Measurements from ENCODE around the gene KCNK2.
"Not testable (repeated sequence)": the region's sequence is repeated elsewhere in the genome, so short reads cannot be mapped to it uniquely, and the experiment has no call there.

Gene KCNK2

DNA sequence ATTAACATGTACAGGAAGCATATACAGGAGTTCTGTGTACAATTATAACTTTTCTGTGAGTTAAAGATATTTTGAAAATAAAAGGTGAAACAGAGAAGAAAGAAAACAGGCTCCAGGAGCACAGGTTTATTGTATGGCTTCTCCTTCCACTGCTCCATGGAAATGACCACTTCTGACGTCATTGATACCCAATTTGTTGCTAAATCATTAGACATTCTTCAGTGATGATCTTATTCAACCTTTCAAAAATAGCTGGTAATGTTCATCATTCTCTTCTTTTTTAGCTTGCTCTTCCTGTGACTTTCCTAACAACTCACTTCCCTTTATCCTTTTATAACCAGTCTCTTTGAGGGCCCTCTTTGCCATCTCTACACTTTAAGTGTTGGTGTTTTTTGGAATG lies 77.8 kb downstream of the KCNK2 start:
- no peak for DNase-seq

DNA sequence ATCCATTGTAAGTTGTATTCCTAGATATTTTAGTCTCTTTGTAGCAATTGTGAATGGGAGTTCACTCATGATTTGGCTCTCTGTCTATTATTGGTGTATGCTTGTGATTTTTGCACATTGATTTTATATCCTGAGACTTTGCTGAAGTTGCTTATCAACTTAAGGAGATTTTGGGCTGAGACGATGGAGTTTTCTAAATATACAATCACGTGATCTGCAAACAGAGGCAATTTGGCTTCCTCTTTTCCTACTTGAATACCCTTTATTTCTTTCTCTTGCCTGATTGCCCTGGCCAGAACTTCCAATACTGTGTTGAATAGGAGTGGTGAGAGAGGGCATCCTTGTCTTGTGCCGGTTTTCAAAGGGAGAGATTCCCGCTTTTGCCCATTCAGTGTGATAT lies 80.6 kb downstream of the KCNK2 start:
- not testable (repeated sequence) for DNase-seq

- no peak for DNase-seq
These were observed 84.3 kb downstream of the KCNK2 start for GRCh38 chr1:215166886-215167285.

GRCh38 chr1:215181518-215181917 lies 99.0 kb downstream of the KCNK2 start:
- no peak for DNase-seq

GRCh38 chr1:215185067-215185620 lies 102.6 kb downstream of the KCNK2 start:
- DNase-seq: no peak

DNA sequence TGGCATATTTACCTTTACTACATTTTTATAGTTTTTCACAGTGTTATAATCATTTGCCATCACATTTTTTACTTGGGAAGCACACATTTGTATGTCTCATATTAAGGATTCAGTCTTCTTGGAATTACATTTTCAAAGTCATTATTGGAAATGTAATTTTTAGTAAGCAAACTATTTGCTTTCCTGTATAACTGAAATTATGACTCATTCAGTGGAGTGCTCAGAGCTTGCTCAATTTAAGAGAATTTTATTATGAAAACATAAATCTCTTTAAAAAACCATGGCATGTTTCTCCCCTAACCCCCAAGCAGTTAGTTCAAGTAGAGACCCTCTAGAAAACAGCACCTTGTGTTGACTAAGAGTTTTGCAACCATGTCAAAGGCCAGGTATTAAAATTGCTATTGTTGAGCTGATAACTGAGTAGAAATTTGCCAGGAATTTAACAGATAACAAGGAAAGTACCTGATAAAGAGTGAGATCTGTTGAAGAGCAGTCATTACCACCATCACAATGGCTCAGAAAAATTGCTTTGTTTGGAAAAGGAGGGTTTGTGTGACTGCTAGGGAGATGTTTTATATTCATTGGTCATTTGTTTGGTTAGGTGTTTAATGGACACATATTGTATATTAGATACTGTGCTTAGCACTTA lies 105.9 kb downstream of the KCNK2 start:
- no peak for DNase-seq

DNA sequence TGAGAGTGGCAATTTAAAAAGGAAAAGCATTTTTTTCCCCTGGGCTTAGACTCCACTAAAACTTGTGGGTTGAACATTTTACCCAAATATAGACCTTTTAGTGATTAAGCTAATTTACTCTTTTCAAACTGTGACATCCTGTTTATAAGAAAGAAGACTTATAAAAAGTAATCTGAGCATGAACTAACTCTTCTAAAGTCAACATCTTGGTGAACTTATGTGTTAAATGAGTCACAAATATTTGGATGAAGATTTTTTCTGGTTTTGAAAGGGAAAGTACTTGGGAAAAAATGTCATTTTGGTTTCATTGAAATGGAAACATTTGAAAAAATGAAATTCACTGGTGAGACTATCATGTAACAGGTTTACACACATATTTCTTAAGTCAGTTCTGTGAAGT lies 109.8 kb downstream of the KCNK2 start:
- no peak for DNase-seq

DNA sequence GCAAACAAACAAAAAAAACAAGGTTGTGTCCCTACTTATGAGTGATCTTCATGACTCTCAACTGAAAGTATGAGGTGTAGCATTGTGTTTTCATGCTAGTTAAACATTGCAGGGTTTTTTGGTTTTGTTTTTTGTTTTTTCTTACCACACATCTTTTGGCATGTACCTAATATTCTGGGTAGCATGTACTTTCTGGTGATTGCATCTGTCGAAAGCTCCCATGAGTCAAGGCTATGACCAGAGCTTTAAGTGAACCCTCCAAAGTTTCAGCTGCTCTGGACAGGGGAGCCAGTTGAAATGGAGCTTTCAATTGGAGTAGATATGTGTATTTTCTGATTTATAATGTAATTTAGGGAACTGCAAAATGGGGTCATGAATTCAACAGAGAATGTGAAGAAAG lies 115.5 kb downstream of the KCNK2 start:
- DNase-seq: no peak

DNA sequence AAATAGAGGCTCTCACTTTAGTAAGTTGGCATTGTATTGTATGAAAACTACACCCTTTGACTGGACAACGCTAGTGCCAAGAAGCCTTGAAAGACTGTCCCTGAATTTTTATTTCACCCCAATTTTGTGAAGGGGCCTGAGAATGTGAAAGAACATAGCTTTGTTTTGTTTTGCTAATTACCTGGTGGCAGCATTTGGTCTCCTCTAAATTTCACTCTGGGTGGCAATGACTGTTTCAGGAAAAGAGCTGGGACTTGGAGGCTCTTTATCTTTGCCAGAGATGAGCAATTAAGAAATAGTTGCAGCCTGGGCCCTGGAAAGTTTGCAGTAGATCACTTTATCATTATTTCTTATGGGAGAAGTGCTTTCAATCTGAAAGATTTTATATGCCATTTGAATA lies 117.6 kb downstream of the KCNK2 start:
- DNase-seq: no peak

GRCh38 chr1:215201283-215201682 lies 118.7 kb downstream of the KCNK2 start:
- no peak for DNase-seq

GRCh38 chr1:215202868-215203267 lies 120.3 kb downstream of the KCNK2 start:
- no peak for DNase-seq

DNA sequence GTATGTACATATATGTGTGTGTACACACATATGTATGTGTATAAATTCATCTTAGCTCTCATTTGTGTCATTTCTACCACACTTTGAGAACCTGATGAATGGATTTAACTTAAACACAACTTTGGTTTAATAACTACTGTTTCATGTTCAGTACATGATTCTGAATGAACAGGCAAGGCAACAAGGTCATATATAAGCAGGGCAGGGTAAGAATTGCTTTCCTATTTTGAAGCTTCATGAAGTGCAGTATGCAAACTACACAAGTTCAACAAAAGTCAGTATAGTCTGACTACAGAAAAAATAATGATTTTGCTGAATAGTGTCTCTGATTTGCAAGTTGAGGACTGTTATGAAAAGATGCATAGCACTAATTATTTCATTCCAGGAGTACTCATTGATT lies 127.6 kb downstream of the KCNK2 start:
- DNase-seq: no peak

GRCh38 chr1:215215846-215216245 lies 133.3 kb downstream of the KCNK2 start:
- no peak for DNase-seq

- no peak for DNase-seq
These were observed 136.8 kb downstream of the KCNK2 start for GRCh38 chr1:215219372-215219771.

DNA sequence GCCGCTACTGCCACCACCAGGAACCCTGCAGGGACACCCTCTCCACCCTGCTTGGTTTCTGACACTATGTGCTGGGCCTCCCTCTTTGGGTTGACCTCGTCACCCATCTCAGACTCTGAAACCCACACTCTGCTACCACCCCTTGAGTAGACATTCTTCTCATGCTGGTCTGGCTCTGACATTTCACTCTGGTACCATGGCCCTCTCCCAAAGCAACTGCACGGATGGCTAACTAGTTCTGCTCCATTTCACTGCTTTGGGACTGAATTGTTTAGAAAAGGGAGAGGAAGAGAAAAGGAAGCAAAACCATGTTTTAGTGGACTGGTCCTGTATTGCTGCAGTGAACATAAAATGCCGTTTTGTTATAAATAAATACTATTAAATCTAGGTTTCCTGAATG lies 137.8 kb downstream of the KCNK2 start:
- DNase-seq: no peak

DNA sequence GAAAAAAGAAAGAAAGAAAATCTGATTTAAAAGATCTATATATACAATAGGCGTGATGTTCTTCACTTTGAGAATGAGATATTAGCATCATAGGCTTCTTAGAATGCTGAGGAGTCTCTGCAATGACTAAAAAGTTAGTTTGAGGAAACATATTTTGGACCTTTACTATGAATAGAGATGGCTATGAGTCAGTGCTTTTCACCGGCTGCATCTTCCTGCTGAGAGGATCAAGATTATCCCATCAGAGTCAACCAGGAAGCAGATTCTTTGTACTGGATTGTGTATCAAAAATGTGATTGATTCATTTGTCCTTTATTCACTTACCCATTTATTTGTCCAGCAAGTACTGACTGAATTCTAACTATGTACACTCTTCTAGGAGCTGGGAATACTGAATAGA lies 144.2 kb downstream of the KCNK2 start:
- no peak for DNase-seq

GRCh38 chr1:215228193-215228592 lies 145.7 kb downstream of the KCNK2 start:
- DNase-seq: no peak

DNA sequence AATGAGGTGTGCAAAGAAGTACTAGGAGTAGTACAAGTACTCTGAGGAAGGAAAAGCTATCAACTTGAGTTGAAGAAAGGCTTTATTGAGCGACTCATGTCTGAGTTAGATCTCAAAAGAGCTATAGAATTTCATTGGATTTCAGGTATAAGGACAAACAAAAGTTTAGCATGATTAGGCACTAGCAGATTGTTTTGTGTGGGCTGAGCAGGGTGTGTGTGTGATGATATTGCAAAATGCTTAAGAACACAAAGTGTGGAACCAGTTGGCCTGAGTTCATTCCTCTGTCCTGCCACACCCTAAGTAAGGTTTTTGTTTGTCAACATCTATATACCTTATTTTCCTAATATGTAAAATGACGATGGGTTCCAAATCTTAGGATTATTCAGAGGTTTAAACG lies 158.9 kb downstream of the KCNK2 start:
- no peak for DNase-seq

- no peak for DNase-seq
These were observed 161.0 kb downstream of the KCNK2 start for GRCh38 chr1:215243345-215244054.

- DNase-seq: no peak
These were observed 168.4 kb downstream of the KCNK2 start for GRCh38 chr1:215250913-215251312.

GRCh38 chr1:215251428-215251827 lies 168.9 kb downstream of the KCNK2 start:
- DNase-seq: no peak

DNA sequence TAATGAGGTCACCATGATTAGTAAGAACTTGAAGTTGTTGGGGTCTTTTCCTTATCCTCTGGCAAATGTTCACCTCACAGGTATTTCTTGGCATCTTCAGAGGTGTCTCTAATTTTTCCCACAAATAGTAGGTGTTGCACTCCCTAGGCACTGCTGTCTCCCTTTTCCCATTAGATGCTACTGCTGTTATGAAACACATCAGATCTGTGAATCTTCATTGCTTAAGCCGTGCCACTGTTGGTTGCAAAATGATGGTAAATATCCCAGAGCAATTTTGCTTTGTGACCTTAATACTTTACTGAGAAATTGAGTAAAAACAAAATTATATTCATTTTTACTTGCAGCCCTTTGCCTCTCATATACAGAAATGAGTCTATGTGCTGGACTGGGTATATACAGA lies 169.6 kb downstream of the KCNK2 start:
- DNase-seq: no peak

DNA sequence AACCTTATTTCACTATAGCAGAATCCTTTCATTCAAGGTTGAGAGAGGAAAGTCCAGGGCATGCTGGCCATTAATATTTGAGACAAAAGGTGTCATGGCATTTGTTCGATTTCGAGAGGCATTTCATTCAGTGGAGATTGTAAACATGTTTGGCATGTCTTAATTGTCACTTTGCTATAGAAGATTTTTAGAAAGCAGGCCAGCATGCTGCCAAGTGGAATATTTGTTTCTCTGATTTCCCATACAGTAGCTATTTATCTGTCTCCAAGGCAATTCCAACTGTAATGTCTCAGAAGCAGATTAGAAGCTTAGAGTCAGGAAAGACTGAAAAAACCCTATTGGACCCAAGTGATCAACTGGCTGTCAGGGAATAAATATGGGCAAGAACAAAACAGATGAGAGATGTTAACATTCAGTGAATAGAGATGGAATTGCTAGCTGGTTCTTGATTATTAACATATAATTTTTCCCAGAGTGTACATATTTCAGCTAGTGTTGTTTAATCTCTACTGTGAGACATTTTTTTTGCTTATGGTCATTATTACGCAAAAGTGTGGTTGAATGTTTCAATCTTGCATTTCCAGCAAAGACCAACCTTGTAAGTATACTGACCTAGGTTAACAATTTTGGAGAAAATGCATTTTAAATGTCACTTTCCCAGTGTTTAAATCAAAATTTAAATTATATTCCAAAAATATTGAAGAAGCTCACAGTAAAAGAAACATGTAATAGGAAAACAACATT lies 174.6 kb downstream of the KCNK2 start:
- no peak for DNase-seq

DNA sequence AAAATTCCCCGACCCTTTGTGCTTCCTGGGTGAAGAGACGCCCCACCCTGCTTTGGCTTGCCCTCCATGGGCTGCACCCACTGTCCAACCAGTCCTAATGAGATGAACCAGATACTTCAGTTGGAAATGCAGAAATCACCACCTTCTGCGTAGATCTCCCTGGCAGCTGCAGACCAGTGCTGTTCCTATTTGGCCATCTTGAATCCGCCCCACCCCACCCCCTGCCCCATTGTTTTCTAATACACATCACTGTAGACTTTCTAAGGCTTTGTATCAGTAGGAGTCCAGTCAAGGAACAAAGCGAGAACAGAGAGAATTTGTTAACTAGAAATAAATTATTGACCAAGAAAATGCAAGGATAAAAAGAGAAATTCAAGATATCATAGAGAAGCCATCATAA lies 178.2 kb downstream of the KCNK2 start:
- DNase-seq: no peak

Data from NCI-H1417 treated with DMSO at 0.1 percent for 48 hours (cell line).